Smooth muscle cell (in vitro differentiated cells): ENCODE data around the gene ENTR1. TPM values are rescaled to one million over a fixed set of nuclear protein-coding genes. Genes with fewer than 3 reads are reported as not detected.

Experiments used
- DNase-seq: peaks from one replicate; lab custom pipeline; 2025; ENCODE audit not compliant: unreplicated experiment; lab: John Stamatoyannopoulos, UW
- H2AFZ ChIP-seq: fragments of 200-600 bp; sonication (generic); 2 replicates; pipeline ENCODE4 v1.6.0; 2016; ENCODE audit warnings: antibody characterized with exemption, low read depth, mild to moderate bottlenecking
- H3F3A ChIP-seq: fragments of 200-600 bp; sonication (generic); 2 replicates; pipeline ENCODE4 v1.6.0; 2017; ENCODE audit warnings: antibody characterized with exemption, low read depth
- H3K27ac ChIP-seq: fragments of 200-600 bp; sonication (generic); 2 replicates; pipeline ENCODE4 v1.5.1; 2016; ENCODE audit warnings: low read depth, mild to moderate bottlenecking
- H3K27me3 ChIP-seq: fragments of 200-600 bp; sonication (generic); 2 replicates; pipeline ENCODE4 v1.6.1; 2016; ENCODE audit warnings: low read depth, mild to moderate bottlenecking
- H3K36me3 ChIP-seq: fragments of 200-600 bp; sonication (generic); 2 replicates; pipeline ENCODE4 v1.5.1; 2016; ENCODE audit warnings: low read depth
- H3K4me1 ChIP-seq: fragments of 200-600 bp; sonication (generic); 2 replicates; pipeline ENCODE4 v1.5.1; 2016; ENCODE audit warnings: low read depth
- H3K4me2 ChIP-seq: fragments of 200-600 bp; sonication (generic); 2 replicates; pipeline ENCODE4 v1.6.0; 2016; ENCODE audit warnings: mild to moderate bottlenecking
- H3K4me3 ChIP-seq: fragments of 200-600 bp; sonication (generic); 2 replicates; pipeline ENCODE4 v1.5.1; 2016; ENCODE audit warnings: mild to moderate bottlenecking
- H3K79me2 ChIP-seq: fragments of 200-600 bp; sonication (generic); 2 replicates; pipeline ENCODE4 v1.6.0; 2016; ENCODE audit warnings: low read depth, mild to moderate bottlenecking
- H3K9ac ChIP-seq: fragments of 200-600 bp; sonication (generic); 2 replicates; pipeline ENCODE4 v1.6.0; 2016; ENCODE audit warnings: low read depth
- H3K9me3 ChIP-seq: fragments of 200-600 bp; sonication (generic); replicated peaks from 2 replicates; pipeline ENCODE4 v1.5.1; 2016; ENCODE audit warnings: low read depth
- H4K20me1 ChIP-seq: fragments of 200-600 bp; sonication (generic); 2 replicates; pipeline ENCODE4 v1.6.0; 2016; ENCODE audit warnings: low read depth
- WGBS: methylation state at CpG from one replicate; pipeline ENCODE4 v1.1.7; 2016; ENCODE audit warnings: low lambda C conversion rate; 5-methylcytosine and 5-hydroxymethylcytosine counted together
- polyA plus RNA-seq: library from polyadenylated mRNA; unstranded; fragments of >200 nt; fragmentation: Nextera tagmentation; extraction: Ambion mirVana; gene quantifications from 2 replicates; pipeline ENCODE4 v1.2.1, GENCODE V29; 2016
- total RNA-seq: library from RNA; depleted of rRNA; stranded (reverse); fragments of >200 nt; gene quantifications from 2 replicates; pipeline ENCODE4 v1.2.3, GENCODE V29; 2014
- TF ChIP-seq, protein P1 (sequence below): fragments of 200-600 bp; sonication (generic); IDR thresholded peaks from 2 replicates; pipeline ENCODE4 v1.5.1; 2017; ENCODE audit warnings: borderline replicate concordance, mild to moderate bottlenecking, antibody characterized with exemption; ENCODE audit not compliant: insufficient read depth, poor library complexity, severe bottlenecking

ENTR1 gene
- total and polyA plus RNA-seq, 2 experiments from 2014 or later = 25.4 to 28.9 TPM

DNA sequence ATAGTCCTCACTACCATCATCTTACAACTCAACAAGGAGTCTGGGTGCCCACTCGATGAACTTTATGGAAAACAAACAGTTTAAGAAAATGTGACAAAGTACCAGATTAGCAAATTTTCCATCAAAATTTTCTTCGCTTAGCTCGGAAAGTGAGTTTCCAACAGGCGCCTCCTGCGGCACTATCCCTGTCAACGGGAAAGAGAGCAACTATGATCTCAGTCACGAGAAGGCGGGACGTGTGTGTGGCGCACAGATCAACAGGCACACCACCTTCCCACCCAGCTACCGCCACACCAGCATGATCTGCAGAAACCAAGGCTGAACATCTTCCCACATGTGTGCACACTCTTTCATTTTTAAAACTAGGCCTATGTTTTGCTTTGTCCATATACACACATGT, 42.9 kb upstream of the ENTR1 start:
- Histone ChIP-seq H3K9me3 (no peaks in the 10 kb centered on the region), H3K36me3 (no peaks in the 10 kb centered on the region), H2AFZ (no peak overlapping the region), H3K9ac (no peak overlapping the region), H3K4me3 (no peak overlapping the region), H3K4me1 (no peaks in the 10 kb centered on the region), H3K79me2 (no peaks in the 10 kb centered on the region), H4K20me1 (peaks cover 91% of the 10 kb centered on the region), H3K4me2 (no peak overlapping the region), H3F3A (no peaks in the 10 kb centered on the region), H3K27me3 (no peaks in the 10 kb centered on the region), H3K27ac (no peak overlapping the region)
- WGBS = 98% methylated on average over 11 of the region's 11 CpGs
- DNase-seq = no peak
- TF ChIP-seq, protein P1, sequence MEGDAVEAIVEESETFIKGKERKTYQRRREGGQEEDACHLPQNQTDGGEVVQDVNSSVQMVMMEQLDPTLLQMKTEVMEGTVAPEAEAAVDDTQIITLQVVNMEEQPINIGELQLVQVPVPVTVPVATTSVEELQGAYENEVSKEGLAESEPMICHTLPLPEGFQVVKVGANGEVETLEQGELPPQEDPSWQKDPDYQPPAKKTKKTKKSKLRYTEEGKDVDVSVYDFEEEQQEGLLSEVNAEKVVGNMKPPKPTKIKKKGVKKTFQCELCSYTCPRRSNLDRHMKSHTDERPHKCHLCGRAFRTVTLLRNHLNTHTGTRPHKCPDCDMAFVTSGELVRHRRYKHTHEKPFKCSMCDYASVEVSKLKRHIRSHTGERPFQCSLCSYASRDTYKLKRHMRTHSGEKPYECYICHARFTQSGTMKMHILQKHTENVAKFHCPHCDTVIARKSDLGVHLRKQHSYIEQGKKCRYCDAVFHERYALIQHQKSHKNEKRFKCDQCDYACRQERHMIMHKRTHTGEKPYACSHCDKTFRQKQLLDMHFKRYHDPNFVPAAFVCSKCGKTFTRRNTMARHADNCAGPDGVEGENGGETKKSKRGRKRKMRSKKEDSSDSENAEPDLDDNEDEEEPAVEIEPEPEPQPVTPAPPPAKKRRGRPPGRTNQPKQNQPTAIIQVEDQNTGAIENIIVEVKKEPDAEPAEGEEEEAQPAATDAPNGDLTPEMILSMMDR = no peak

DNA sequence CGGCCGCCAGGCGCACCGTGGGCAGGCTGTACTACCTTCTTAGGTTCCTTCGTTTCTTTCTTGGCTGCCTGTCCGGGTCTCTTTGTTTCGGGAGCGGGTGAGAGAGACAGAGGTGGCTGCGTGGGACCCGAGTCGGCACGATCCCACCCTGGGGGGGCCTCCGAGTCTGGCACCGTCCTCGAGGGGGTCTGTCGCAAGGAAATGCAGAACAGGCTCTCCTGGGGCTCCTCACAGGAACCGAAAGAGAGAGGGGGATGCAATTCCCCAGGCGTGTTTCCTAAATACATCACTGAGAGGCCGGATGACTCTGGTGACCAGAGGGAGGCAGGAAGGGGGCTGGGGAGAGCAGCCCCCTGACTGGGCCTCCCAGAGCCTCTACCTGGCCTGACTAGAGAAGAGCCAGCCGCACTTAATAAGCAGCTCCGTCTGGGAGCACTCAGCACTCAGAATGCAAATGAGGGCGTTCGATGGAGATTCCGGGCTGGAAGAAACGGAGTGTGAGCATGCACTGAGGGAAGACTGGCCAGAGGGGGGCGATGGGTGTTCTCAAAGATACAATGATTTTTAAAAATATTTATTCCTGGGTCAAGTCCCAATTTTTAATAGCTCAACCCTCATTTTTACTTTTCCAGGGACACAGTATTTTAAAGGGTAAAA, 40.9 kb upstream of the ENTR1 start:
- Histone ChIP-seq H3K36me3 (no peaks in the 10 kb centered on the region), H3F3A (peaks cover 4% of the 10 kb centered on the region), H3K79me2 (no peaks in the 10 kb centered on the region), H4K20me1 (peaks cover 90% of the 10 kb centered on the region), H2AFZ (no peak overlapping the region), H3K27me3 (no peaks in the 10 kb centered on the region), H3K9ac (no peak overlapping the region), H3K4me3 (no peak overlapping the region), H3K4me1 (no peaks in the 10 kb centered on the region), H3K27ac (no peak overlapping the region), H3K9me3 (no peaks in the 10 kb centered on the region), H3K4me2 (no peak overlapping the region)
- 94% methylated on average over 26 of the region's 26 CpGs for WGBS
- no peak for DNase-seq
- TF ChIP-seq, protein P1 = no peak

DNA sequence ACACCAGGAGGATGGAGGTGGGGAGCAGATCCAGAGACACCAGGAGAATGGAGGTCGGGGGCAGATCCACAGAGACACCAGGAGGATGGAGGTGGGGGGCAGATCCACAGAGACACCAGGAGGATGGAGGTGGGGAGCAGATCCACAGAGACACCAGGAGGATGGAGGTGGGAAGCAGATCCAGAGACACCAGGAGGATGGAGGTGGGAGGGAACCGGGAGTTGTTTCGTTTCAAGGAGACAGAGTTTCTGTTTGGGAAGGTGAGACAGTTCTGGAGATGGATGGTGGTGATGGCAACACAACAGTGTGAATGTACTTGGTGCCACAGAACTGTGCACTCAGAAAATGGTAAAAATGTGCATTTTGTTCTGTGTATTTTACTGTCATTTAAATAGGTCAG, 38.2 kb upstream of the ENTR1 start:
- Histone ChIP-seq H3K27ac (no peak overlapping the region), H3K27me3 (no peaks in the 10 kb centered on the region), H3F3A (peaks cover 4% of the 10 kb centered on the region), H3K36me3 (no peaks in the 10 kb centered on the region), H3K79me2 (no peaks in the 10 kb centered on the region), H2AFZ (no peak overlapping the region), H3K4me3 (no peak overlapping the region), H3K9me3 (no peaks in the 10 kb centered on the region), H3K4me2 (no peak overlapping the region), H3K9ac (no peak overlapping the region), H3K4me1 (no peaks in the 10 kb centered on the region), H4K20me1 (peaks cover 93% of the 10 kb centered on the region)
- DNase-seq = no peak
- TF ChIP-seq, protein P1 = no peak
- 96% methylated on average over 3 of the region's 3 CpGs for WGBS

DNA sequence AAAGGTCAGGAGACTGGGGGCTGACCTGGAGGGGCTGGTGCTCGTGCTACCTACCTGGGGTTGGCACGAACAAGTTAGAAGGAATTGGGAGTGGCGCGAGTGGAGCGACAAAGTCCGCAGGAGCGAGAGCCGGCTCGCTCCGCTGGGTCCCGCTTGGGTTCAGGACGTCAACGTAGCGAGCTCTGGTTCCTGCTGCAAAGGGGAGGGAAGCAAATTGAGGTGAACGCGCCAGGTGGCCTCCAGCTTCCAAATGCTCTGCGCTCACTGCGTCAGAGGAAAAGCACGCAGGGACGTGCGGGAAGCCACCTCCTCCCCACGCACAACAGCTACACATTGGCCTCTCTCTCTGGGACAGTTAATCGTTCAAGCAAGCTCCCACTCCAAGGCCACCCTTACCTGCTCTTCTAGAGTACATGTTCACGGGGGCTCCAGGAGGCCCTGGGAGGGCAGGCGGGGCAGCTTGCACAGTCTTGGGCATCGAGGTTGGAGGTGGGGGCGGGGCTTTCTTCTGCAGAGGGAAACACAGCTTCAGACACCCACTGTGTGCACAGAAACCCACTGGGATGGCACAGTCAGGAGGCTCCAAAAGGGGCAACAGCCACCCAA, 36.9 kb upstream of the ENTR1 start:
- no peak overlapping the region for H3K4me3 ChIP-seq
- peaks cover 8% of the 10 kb centered on the region for H3F3A ChIP-seq
- H3K79me2 ChIP-seq = no peaks in the 10 kb centered on the region
- H2AFZ ChIP-seq = no peak overlapping the region
- no peaks in the 10 kb centered on the region for H3K36me3 ChIP-seq
- H3K27ac ChIP-seq = no peak overlapping the region
- peaks cover 92% of the 10 kb centered on the region for H4K20me1 ChIP-seq
- 98% methylated on average over 27 of the region's 27 CpGs for WGBS
- no peaks in the 10 kb centered on the region for H3K4me1 ChIP-seq
- H3K9ac ChIP-seq = no peak overlapping the region
- no peak for DNase-seq
- TF ChIP-seq, protein P1 = no peak
- no peaks in the 10 kb centered on the region for H3K27me3 ChIP-seq
- no peaks in the 10 kb centered on the region for H3K9me3 ChIP-seq
- H3K4me2 ChIP-seq = no peak overlapping the region
